ENCODE measurements around the gene SYNGR4. TPM values are rescaled to one million over a fixed set of nuclear protein-coding genes. Genes with fewer than 3 reads are reported as not detected.

SYNGR4 gene
- total RNA-seq, 4 donors from 2014 or later, result not detected

GRCh38 chr19:48391100-48392005 is 27.2 kb downstream of the SYNGR4 start, which contains the start of gene KDELR1:
KDELR1 (minus strand) TSS chr19:48391551; CDS start chr19:48391358, 193 bp downstream.
- TF ChIP-seq CTCF (IDR thresholded peaks at IDR 0.05; ENCODE audit: low read depth), result no peak

GRCh38 chr19:48392860-48393558 is 28.8 kb downstream of the SYNGR4 start:
- TF ChIP-seq CTCF (IDR thresholded peaks at IDR 0.05; ENCODE audit: low read depth), result no peak

GRCh38 chr19:48393559-48394330 is 29.6 kb downstream of the SYNGR4 start, which contains the start of gene GRIN2D:
GRIN2D (plus strand) TSS chr19:48393668; CDS start chr19:48398393, 4,725 bp downstream.
- no peak for TF ChIP-seq CTCF (IDR thresholded peaks at IDR 0.05; ENCODE audit: low read depth)

GRCh38 chr19:48394331-48395169 is 30.4 kb downstream of the SYNGR4 start:
- TF ChIP-seq CTCF (IDR thresholded peaks at IDR 0.05; ENCODE audit: low read depth), result no peak

- no peak for TF ChIP-seq CTCF (IDR thresholded peaks at IDR 0.05; ENCODE audit: low read depth)
These were observed 30.9 kb downstream of the SYNGR4 start for GRCh38 chr19:48395170-48395455.

GRCh38 chr19:48395499-48395898 is 31.3 kb downstream of the SYNGR4 start:
- no peak for TF ChIP-seq CTCF (IDR thresholded peaks at IDR 0.05; ENCODE audit: low read depth)
